ENCODE measurements around the gene SMAD6. TPM values are rescaled to one million over a fixed set of nuclear protein-coding genes. Genes with fewer than 3 reads are reported as not detected.

SMAD6 gene
- polyA plus RNA-seq, 3 donors, result 25.6 to 41.7 (median 39.7) TPM

GRCh38 chr15:66777596-66778313, 75.7 kb downstream of the SMAD6 start:
- DNase-seq (ENCODE audit: extremely low read depth in 1 of 11, low read depth in 9 of 11, low spot score in 4 of 11), result no peak

DNA sequence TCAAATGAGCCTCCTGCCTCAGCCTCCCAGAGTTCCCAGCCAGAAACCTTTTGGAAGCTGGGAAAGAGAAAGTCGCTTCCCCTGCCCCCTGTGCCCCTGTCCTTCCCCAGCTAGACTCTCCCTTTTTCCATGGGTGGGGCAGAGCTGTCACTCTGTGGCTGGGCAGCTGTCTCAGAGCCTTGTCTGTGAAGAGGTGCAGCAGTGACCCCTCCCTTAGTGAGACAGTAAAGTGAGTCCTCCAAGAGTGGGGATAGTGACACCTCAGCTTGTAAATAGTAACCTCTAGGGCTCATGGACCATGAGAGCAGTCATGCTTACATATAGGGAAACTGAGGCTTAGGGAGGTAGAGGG, 76.3 kb downstream of the SMAD6 start:
- no peak for DNase-seq (ENCODE audit: extremely low read depth in 1 of 11, low read depth in 9 of 11, low spot score in 4 of 11)

- no peak for DNase-seq (ENCODE audit: extremely low read depth in 1 of 11, low read depth in 9 of 11, low spot score in 4 of 11)
Measured at GRCh38 chr15:66778716-66779115, 76.7 kb downstream of the SMAD6 start.

DNA sequence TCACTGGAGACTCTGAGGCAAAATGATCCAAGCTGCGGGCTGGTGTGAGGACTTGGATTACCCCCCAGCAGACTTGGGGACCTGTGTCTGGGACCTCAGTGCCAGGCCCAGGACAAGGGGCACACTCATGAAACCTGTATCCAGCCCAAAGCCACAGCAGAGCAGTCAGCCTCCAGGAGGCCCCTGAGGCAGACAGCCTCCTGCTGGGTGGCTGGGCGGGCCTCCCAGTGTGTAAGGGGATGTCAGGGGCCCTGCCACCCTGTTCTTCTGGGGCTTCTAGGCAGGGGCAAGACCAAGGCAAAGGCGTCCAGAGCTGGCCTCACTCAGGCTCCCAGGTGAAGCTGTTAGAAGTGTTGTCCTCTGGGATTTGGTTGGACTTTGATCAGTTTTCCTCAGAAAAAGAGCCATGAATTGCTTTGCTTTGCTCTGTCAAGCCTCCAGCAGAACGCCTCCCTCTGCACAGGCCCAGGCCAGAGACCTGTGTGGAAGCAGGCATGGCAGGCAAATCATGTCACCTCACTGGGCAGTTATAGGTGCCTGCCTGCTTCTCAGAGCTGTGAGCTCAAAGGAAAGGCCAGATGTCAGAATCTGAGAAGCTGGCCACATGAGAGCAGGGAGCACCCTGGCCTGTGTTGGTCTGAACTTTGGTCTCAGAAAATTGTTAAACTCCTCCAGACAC, 77.4 kb downstream of the SMAD6 start:
- no peak for DNase-seq (ENCODE audit: extremely low read depth in 1 of 11, low read depth in 9 of 11, low spot score in 4 of 11)

DNA sequence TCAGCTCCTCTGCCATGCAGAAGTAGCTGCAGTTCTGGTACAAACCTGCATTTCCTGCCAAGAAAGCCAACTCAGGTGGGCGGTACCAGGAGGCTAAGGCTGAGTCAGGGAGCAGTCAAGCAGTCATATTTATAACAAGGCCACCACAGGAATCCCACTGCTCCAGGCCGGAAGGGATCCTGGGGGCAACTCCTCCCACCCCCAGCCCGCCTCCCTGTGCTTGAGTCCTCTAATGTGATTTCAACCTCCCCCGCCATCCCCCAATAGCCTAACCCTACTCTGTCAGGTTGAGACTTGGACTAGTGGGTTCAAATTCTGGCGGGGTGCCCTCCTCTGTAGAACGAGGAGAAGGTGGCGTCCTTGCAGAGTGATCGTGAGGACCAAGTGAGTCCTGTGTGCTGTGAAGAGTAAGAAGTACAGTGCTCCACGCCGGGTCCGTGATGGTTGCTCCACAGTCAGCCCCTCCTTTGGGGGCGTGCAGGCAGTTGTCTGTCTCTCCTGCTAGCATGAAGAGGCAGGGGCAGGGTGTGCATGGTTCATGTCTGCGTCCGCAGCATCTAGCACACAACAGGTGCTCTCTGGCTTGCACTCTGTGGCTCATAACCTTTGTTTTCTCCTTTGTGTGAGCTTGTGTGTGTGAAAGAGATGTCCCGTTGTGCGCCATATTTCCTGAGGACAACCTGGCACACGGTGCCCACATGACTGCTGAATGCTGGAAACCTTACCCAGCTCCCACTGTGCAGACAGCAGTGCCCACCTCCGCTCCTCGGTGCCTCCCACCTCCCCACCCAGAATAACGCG, 78.3 kb downstream of the SMAD6 start:
- DNase-seq (ENCODE audit: extremely low read depth in 1 of 11, low read depth in 9 of 11, low spot score in 4 of 11), result no peak

DNA sequence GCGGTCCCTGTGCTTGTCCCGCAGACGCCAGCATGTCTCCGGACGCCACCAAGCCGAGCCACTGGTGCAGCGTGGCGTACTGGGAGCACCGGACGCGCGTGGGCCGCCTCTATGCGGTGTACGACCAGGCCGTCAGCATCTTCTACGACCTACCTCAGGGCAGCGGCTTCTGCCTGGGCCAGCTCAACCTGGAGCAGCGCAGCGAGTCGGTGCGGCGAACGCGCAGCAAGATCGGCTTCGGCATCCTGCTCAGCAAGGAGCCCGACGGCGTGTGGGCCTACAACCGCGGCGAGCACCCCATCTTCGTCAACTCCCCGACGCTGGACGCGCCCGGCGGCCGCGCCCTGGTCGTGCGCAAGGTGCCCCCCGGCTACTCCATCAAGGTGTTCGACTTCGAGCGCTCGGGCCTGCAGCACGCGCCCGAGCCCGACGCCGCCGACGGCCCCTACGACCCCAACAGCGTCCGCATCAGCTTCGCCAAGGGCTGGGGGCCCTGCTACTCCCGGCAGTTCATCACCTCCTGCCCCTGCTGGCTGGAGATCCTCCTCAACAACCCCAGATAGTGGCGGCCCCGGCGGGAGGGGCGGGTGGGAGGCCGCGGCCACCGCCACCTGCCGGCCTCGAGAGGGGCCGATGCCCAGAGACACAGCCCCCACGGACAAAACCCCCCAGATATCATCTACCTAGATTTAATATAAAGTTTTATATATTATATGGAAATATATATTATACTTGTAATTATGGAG, 79.1 kb downstream of the SMAD6 start:
- no peak for DNase-seq (ENCODE audit: extremely low read depth in 1 of 11, low read depth in 9 of 11, low spot score in 4 of 11)

GRCh38 chr15:66782785-66783184, 80.7 kb downstream of the SMAD6 start:
- DNase-seq (ENCODE audit: extremely low read depth in 1 of 11, low read depth in 9 of 11, low spot score in 4 of 11), result no peak

DNA sequence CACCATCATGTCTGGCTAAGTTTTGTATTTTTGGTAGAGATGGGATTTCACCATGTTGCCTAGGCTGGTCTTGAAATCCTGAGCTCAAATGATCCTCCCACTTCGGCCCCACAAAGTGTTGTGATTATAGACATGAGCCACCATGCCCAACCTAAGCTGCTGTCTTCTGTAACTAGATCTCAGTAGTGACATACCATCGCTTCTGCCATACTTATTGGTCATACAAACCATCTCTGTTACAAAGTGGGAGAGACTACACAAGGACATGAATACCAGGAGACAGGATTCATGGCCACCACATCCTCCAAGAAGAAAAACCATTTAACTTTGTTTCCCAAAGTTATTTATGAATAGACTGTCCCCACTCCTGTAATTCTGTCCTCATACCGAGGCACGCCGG, 81.3 kb downstream of the SMAD6 start:
- no peak for DNase-seq (ENCODE audit: extremely low read depth in 1 of 11, low read depth in 9 of 11, low spot score in 4 of 11)

DNA sequence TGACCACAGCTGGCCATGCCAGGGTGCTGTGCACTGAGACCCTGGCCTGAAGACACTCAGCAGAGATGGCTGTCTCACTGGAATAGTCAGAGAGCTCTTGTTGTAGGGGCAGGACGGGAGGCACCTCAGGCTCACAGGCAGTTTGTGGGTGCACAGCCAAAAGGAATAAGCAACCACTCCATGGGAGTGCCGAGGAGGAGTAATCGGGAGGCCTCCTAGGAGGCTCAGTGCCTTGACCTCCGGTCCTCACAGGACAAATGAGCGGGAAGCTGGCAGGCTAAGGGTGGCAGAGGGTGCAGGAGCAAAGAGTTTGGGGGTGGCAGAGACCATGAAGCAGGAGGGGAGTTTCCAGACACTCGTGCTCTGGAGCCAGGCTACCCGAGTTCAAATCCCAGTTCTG, 81.7 kb downstream of the SMAD6 start:
- DNase-seq (ENCODE audit: extremely low read depth in 1 of 11, low read depth in 9 of 11, low spot score in 4 of 11), result no peak

DNA sequence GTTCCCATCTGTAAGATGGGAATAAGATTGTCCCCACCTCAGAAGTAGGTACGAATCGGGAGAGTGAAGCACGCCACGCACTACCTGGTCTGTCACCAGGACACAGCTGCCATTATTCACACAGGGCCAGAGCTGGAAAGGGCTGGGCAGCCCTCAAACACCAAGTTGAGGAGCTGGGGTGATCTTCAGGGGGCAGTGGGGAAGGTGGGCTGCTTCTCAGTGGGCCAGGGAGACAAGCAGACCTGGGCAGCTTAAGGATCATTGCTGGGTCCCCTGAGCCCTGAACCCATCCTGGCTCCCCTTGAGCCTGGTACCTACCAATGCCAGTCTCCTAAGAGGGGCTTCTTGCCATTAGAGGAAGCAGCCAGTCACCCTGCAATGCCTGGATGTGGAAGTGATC, 82.1 kb downstream of the SMAD6 start:
- no peak for DNase-seq (ENCODE audit: extremely low read depth in 1 of 11, low read depth in 9 of 11, low spot score in 4 of 11)

GRCh38 chr15:66785637-66786036, 83.6 kb downstream of the SMAD6 start:
- no peak for DNase-seq (ENCODE audit: extremely low read depth in 1 of 11, low read depth in 9 of 11, low spot score in 4 of 11)

GRCh38 chr15:66786222-66786621, 84.2 kb downstream of the SMAD6 start:
- DNase-seq (ENCODE audit: extremely low read depth in 1 of 11, low read depth in 9 of 11, low spot score in 4 of 11), result no peak

DNA sequence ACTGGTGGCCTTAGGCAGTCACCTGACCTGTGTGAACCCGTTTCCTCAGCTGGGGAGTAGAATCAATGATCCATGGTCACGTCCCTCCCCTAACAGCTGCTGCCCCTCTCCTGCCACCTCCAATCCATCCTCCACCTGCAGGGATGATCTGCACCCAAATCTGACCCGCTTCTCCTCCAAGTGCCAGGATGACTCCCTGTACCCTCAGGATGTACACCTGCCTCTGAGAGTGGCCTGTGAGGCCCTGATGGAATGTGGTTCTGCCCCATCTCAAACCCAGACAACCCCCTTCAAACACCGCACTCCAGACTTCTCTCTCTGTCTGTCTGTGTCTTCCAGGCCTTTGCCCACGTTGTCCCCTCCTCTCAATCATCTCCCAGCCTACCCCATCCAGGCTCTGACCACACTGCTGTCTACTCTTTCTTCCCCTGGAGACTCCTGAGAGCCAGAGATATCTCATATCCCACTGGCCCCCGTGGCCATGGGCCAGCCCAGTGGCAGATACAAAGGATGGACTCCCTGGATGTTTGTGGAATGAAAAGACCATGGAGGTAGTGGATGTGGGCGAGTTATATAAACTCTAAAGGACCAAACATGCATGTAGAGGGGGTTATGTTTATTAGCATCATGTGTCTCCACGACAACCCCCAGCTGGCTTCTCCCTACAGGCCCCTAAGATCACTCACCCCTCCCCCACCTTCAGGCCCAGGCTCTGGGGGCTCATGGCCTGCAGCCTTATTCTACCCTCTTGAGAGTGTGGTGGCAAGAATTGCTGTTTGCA, 84.9 kb downstream of the SMAD6 start:
- no peak for DNase-seq (ENCODE audit: extremely low read depth in 1 of 11, low read depth in 9 of 11, low spot score in 4 of 11)

DNA sequence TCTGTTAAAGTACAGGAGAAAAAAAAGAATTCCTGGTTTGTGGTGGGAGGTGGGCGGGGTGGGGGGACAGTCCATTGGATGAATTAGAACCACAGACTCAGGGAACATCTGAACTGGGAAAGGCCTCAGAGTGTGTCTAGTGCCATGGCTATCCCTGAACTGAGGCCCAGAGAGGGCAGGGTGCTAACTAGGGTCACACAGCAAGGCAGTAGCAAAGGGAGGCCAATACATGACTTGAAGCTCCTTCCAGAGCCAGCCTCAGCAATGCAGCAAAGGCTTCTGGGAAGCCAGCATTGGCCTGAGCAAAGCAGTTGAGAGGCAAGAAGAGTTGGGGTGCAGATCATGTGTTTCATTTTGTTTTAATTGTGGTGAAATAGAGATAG, 85.4 kb downstream of the SMAD6 start:
- DNase-seq (ENCODE audit: extremely low read depth in 1 of 11, low read depth in 9 of 11, low spot score in 4 of 11), result no peak

- no peak for DNase-seq (ENCODE audit: extremely low read depth in 1 of 11, low read depth in 9 of 11, low spot score in 4 of 11)
Measured at GRCh38 chr15:66788024-66788423, 86.0 kb downstream of the SMAD6 start.

GRCh38 chr15:66789029-66790025, 87.3 kb downstream of the SMAD6 start:
- peak in 1 of 11 donors; percentile 36 for DNase-seq (ENCODE audit: extremely low read depth in 1 of 11, low read depth in 9 of 11, low spot score in 4 of 11)

DNA sequence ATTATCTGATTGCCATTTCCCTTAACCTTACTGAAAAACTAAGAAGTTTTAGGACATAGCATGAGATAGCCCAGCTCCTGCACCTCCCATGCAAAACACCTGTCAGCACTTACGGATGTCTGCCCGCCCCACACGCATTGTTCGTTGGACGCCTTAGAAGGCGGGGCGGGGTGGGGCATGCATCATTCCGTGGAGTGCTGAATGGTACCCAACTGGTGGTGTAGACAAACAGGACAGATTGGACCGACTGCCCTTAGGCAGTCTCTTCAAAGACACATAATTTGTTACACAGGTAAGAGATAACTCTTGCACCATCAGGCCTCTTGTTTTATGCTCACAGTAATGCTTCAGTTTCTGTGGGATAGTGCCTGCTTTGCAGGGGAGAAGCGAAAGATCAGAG, 93.8 kb downstream of the SMAD6 start:
- DNase-seq (ENCODE audit: extremely low read depth in 1 of 11, low read depth in 9 of 11, low spot score in 4 of 11), result no peak

GRCh38 chr15:66796343-66796742, 94.3 kb downstream of the SMAD6 start:
- DNase-seq (ENCODE audit: extremely low read depth in 1 of 11, low read depth in 9 of 11, low spot score in 4 of 11), result no peak

Measured in renal cortex interstitium (tissue), 11 donors.